NT2/D1 (cell line): ENCODE results near the gene NR2F1-AS1.

ENCODE experiments used
- SUZ12 ChIP-seq: IDR thresholded peaks from 2 replicates; pipeline ENCODE4 v1.6.1; 2011; ENCODE audit not compliant: insufficient read length, insufficient read depth; ENCODE audit errors: extremely low read depth
- YY1 ChIP-seq: IDR thresholded peaks from 2 replicates; pipeline ENCODE4 v1.6.1; 2011; ENCODE audit not compliant: insufficient read length, insufficient read depth
- ZNF274 ChIP-seq: IDR thresholded peaks from 2 replicates; pipeline ENCODE4 v1.6.1; 2011; ENCODE audit warnings: mild to moderate bottlenecking, low read depth, low read length

DNA sequence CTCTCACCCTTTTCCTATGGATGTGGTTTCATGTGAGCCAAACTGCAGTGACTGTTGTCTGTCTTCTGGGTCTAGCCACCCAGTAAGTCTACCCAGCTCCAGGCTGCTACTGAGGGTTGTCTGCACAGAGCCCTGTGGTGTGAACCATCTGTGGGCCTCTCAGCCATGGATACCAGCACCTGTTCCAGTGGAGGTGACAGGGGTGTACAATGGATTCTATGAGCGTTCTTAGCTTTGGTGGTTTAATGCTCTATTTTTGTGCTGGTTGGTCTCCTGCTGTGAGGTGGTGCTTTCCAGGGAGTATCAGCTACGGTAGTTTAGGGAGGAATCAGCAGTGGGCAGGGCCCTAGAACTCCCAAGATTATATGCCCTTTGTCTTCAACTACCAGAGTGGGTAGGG lies 186.7 kb downstream of the NR2F1-AS1 start:
- TF ChIP-seq ZNF274 (no peak), SUZ12 (no peak), YY1 (no peak)
